ENCODE measurements around the gene PCNP.
"Not testable (repeated sequence)": the region's sequence is repeated elsewhere in the genome, so short reads cannot be mapped to it uniquely, and the experiment has no call there.

Gene PCNP

GRCh38 chr3:101567528-101568317 lies 6.3 kb upstream of the PCNP start:
- DNase-seq, result no peak

GRCh38 chr3:101571028-101571895 lies 2.7 kb upstream of the PCNP start:
- DNase-seq, result no peak

GRCh38 chr3:101574388-101575112 lies 570 bp downstream of the PCNP start:
- DNase-seq, result peak; percentile 78

GRCh38 chr3:101577286-101577685 lies 3.3 kb downstream of the PCNP start:
- DNase-seq, result no peak

GRCh38 chr3:101588616-101589015 lies 14.6 kb downstream of the PCNP start:
- no peak for DNase-seq

GRCh38 chr3:101591071-101591470 lies 17.1 kb downstream of the PCNP start:
- no peak for DNase-seq

GRCh38 chr3:101602731-101603130 lies 28.8 kb downstream of the PCNP start:
- DNase-seq, result no peak

- no peak for DNase-seq
Observed at GRCh38 chr3:101603184-101603583, 29.2 kb downstream of the PCNP start.

- DNase-seq, result not testable (repeated sequence)
Observed at GRCh38 chr3:101605398-101605797, 31.4 kb downstream of the PCNP start.

GRCh38 chr3:101611023-101611422 lies 37.0 kb downstream of the PCNP start:
- DNase-seq, result no peak

- not testable (repeated sequence) for DNase-seq
Observed at GRCh38 chr3:101613014-101613413, 39.0 kb downstream of the PCNP start.

GRCh38 chr3:101615525-101615924 lies 41.5 kb downstream of the PCNP start:
- no peak for DNase-seq

- DNase-seq, result no peak
Observed at GRCh38 chr3:101617478-101617877, 43.5 kb downstream of the PCNP start.

- no peak for DNase-seq
Observed at GRCh38 chr3:101618726-101619125, 44.7 kb downstream of the PCNP start.

GRCh38 chr3:101619734-101620133 lies 45.8 kb downstream of the PCNP start:
- no peak for DNase-seq

- no peak for DNase-seq
Observed at GRCh38 chr3:101623656-101624055, 49.7 kb downstream of the PCNP start.

- DNase-seq, result no peak
Observed at GRCh38 chr3:101624857-101625256, 50.9 kb downstream of the PCNP start.

GRCh38 chr3:101625879-101626278 lies 51.9 kb downstream of the PCNP start:
- DNase-seq, result no peak

- DNase-seq, result no peak
Observed at GRCh38 chr3:101629219-101629618, 55.2 kb downstream of the PCNP start.

GRCh38 chr3:101631098-101631796 lies 57.3 kb downstream of the PCNP start:
- no peak for DNase-seq

- not testable (repeated sequence) for DNase-seq
Observed at GRCh38 chr3:101631959-101632358, 58.0 kb downstream of the PCNP start.

GRCh38 chr3:101632586-101632985 lies 58.6 kb downstream of the PCNP start:
- no peak for DNase-seq

- DNase-seq, result no peak
Observed at GRCh38 chr3:101633186-101633585, 59.2 kb downstream of the PCNP start.

Measured in DMS 273 treated with DMSO at 0.1 percent for 48 hours (cell line).